GM18909 (cell line): Measurements from ENCODE around the gene LDB1.

ENCODE experiments used
- ATAC-seq: cut with Tn5 transposase; IDR thresholded peaks from one replicate; pipeline ENCODE4 v1.9.1; 2021; ENCODE audit warnings: mild to moderate bottlenecking; ENCODE audit not compliant: unreplicated experiment, poor library complexity

LDB1 gene

DNA sequence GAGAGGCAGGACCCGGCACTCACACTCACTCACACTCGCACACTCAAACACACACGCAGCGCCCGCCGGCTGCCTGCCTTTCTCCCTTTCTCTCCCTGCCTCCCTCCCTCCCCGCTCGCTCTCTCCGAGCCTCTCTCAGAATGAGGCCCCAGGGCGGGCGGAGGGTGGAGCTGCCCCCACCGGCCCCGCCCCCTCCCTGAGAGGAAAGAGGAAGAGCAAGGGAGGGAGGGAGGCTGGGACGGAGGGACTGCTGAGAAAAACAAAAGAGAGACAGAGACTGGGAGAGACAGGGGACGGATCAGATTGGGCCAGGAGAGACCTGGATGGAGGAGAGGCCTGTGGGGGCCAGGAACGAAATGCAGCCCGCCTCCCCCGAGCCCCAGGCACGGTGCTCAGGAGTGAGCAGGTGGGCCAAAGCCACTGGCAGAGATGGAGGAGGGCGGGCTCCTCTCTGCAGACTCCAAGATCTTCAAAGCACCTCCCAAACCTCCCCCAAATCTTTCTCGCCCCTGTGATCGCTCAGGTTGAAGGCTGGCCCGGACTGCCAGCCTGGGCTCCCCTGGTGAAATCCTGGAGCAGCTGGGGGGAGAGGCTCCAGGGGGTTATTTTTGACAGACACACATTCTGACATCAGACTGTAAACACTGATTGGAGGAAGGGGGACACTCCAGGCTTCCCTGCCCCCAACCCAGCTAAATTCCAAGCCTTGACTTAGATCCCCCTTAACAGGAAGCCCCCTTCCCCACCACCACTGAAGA is 5.1 kb downstream of the LDB1 start:
- peak; percentile 66 for ATAC-seq

GRCh38 chr10:102113956-102114857 is 6.0 kb downstream of the LDB1 start:
- ATAC-seq = peak; percentile 7

- ATAC-seq = no peak
Measured at GRCh38 chr10:102113261-102113955, 6.8 kb downstream of the LDB1 start.

- no peak for ATAC-seq
Measured at GRCh38 chr10:102112210-102112817, 7.9 kb downstream of the LDB1 start.

DNA sequence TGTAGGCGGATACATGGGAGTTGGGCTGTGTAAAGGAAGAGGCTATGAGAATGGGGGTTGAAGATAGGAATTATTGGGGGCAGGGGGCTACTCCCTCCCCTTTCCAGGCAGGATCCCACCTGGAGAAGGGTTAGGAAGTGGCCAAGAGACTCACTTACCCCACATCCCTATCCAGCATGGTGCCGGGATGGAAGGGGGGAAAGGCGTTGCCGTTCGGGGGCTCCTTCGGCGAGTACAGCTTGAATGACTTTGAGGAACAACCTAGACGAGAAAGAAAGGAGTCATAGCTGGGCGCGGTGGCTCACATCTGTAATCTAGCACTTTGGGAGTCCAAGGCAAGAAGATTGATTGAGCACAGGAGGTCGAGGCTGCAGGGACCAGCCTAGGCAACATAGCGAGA is 8.9 kb downstream of the LDB1 start:
- no peak for ATAC-seq

DNA sequence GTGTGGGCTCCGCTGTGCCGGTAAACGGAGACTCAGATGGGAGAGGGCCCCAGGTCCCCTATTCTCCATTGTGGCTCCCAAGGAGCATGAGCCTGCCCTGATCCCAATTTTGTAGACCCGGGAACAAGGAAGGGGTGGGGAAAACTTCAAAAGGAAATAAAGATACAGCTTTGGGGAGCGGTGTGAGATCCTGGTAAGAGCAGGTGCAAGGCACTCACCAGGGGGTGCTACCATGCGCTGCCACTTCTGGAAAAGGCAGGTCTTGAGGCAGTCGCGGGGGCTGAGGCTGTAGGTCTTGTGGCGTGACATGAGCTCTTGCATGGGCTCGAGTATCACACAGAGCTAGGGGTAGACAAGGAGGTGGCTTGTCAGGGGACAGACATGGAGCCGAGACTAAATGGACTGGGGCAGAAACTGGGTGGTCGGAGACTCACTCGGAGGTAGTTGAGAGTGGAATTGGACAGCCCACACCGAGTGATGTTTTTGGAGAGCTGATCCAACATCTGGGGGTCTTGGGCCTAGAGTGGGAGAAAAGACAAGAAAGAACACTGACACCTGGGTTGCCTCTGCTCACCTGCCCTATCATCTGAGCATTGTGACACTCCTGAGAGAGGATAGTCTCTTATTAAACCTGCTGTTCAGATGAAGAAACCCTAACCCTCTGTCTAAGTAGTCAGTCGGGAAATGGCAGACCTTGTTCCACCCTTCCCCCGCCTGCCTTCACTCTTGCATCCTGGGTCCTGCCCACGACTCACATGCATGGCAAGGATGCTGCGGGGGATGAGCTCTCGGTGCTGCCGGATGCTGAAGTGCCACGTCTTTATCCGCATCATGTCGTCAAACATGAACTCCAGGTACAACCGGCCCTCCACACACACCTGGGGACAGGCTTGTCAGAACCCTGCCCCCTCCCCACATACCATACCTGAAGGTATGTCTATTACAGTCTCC is 10.7 kb downstream of the LDB1 start:
- ATAC-seq = no peak

DNA sequence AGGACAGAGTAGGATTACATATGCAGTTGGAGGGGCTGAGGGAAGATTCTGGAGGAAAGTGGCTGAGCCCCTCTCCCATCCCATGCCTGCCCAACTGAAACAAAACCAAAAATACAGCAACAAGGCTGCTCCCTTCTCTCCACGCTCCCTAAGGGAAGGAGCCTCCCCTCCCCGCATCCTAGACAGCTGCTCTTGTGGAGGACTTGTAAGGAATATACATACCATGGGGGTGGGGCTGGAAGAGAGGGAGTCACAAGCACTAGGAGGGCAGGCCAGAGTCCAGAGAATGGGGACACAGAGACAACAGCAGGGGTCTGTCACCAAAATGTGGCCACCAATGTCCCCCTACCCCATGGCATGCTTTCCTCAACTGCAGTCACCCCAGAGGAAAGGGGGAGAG is 13.2 kb downstream of the LDB1 start:
- no peak for ATAC-seq

GRCh38 chr10:102102421-102102820 is 17.7 kb downstream of the LDB1 start:
- no peak for ATAC-seq

GRCh38 chr10:102101152-102101551 is 19.0 kb downstream of the LDB1 start:
- no peak for ATAC-seq

DNA sequence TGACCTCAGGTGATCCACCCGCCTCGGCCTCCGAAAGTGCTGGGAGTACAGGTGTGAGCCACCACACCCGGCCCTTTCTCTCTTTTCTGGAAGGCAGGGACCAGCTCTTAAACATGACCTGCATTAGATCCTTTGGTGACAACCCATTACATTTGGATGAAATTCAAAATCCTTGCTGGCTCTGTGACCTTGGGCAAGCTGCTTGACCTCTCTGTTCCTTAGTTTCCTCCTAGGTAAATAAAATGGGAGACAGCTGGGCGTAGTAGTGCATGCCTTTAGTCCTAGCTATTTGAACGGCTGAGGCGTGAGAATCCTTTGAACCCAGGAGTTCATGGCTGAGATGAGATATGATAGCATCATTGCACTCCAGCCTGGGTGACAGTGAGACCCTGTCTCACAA is 23.7 kb downstream of the LDB1 start:
- no peak for ATAC-seq

- no peak for ATAC-seq
Measured at GRCh38 chr10:102090772-102091171, 29.4 kb downstream of the LDB1 start.

DNA sequence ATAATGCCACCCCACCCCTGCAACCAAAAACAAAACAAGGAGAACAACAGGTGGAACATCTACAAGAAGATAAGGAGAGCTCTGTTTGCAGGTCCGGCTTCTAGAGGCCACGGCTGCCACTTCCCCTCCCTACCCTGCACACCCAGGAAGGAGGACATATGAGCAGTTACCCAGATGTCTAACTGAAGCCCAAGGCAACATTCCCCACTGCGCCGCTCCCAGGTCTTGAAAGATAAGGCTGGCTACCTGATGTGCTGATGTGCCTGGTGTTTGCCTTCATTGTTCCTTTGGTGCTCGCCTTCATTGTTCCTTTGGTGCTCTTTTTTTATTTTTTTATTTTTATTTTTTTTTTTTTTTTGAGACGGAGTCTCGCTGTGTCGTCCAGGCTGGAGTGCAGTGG is 34.0 kb downstream of the LDB1 start:
- ATAC-seq = no peak

- no peak for ATAC-seq
Measured at GRCh38 chr10:102085336-102085735, 34.8 kb downstream of the LDB1 start.

DNA sequence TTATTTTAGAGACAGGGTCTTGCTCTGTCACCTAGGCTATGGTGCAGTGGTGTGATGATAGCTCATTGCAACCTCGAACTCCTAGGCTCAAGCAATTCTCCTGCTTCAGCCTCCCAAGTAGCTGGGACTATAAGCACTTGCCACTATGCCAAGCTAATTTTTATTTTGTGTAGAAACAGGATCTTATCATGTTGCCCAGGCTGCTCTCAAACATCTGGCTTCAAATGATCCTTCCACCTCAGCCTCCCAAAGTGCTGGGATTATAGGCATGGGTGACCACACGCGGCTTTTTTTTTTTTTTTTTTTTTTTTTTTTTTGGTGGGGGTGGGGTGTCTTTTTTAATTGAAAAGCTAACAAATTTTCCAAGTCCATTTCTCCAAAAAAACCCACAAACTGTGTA is 36.6 kb downstream of the LDB1 start:
- no peak for ATAC-seq

GRCh38 chr10:102072673-102073527 is 47.3 kb downstream of the LDB1 start:
- peak; percentile 55 for ATAC-seq

DNA sequence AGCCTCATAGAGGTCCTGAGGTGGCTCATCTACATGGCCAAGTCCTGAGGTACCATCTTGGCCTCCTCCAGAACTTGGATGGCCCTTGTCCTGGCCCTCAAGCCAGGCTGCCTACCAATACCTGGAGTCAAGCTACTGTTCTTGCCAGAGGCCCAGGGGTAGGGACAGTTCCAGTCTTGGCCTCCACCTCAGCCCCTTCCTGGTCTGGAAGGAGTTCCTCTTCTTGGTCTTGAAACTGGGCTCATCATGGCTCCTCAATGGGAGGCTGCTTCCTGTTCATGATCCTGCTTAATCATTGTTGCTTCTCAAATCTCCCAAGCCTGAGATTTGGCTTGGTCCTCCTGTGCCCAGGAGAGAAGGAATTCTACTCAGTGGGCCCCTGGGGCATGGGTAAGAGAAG is 51.1 kb downstream of the LDB1 start:
- no peak for ATAC-seq

GRCh38 chr10:102068216-102068615 is 52.0 kb downstream of the LDB1 start:
- ATAC-seq = no peak

DNA sequence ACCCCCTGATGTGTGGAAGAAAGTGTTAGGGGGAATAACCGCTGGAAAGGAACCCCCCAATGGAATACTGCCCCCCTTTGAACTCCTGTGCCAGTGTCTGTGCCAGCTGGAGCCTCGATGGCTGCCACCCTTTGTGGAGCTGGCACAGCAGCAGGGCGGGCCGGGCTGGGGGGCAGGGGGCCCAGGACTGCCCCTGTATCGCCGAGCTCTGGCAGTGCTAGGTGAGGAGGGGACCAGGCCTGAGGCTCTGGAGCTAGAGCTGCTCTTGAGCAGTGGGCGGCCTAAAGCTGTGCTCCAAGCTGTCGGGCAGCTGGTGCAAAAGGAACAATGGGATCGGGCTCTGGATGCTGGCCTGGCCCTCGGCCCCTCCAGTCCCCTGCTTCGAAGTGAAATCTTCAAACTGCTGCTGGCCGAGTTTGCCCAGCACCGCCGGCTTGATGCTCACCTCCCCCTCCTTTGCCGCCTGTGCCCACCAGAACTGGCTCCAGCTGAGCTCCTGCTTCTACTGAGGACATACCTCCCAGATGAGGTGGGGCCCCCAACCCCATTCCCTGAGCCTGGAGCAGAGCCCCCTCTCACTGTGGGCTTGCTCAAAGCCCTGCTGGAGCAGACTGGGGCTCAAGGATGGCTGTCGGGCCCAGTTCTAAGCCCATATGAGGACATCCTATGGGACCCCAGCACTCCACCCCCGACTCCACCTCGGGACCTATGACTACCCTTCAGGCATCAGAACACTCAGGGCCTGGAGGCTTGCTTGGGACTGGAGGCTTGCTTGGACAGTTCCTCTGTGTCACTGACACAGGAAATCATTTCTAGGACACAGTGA is 52.9 kb downstream of the LDB1 start:
- ATAC-seq = no peak
